HCT116 (cell line): ENCODE results near the gene GPR61. TPM values are rescaled to one million over a fixed set of nuclear protein-coding genes. Genes with fewer than 3 reads are reported as not detected.

Experiments
- ATAC-seq: fragments of 200-7000 bp; cut with Tn5 transposase; 2 replicates; pipeline ENCODE4 v1.9.1; 2020; ENCODE audit warnings: mild to moderate bottlenecking, moderate library complexity
- BruUV-seq: library from RNA; stranded (reverse); fragments of 400-500 nt; replicated peaks from 2 replicates; lab custom pipeline; 2021; lab: Mats Ljungman, UMichigan
- CTCF ChIA-PET: fragments of 300-600 bp; sonication (Branson Sonifier 250); formaldehyde crosslinking; loops from one replicate; lab custom pipeline; 2021; ENCODE audit warnings: antibody characterized with exemption; lab: Charles Lee
- POLR2A ChIA-PET: fragments of 300-600, 350-600 bp; sonication (Branson Sonifier 250); formaldehyde crosslinking; loops from one replicate; lab custom pipeline; 2021; ENCODE audit warnings: antibody characterized with exemption; lab: Charles Lee
- RAD21 ChIA-PET, 2 experiments: fragments of 300-600 bp; sonication (Branson Sonifier 250); formaldehyde crosslinking; loops; one replicate each; lab custom pipeline; 2023; ENCODE audit warnings: low total read pairs in 2 of 2; ENCODE audit not compliant: uncharacterized antibody in 2 of 2, unreplicated experiment in 2 of 2, low non-redundant PET in 1 of 2; lab: Charles Lee
- DNase-seq: peaks from one replicate; pipeline ENCODE4 v3.0.0-alpha.2; 2010; ENCODE audit warnings: low read depth, low spot score
- H2AFZ ChIP-seq: fragments of 200-600 bp; shearing (Covaris generic), sonication (generic); 2 replicates; pipeline ENCODE4 v1.6.1; 2017; ENCODE audit warnings: low read depth, mixed run types, mixed read lengths, antibody characterized with exemption, low read length; ENCODE audit not compliant: poor library complexity, severe bottlenecking
- H3K27ac ChIP-seq: 2 replicates; pipeline ENCODE4 v1.5.1; 2012; ENCODE audit warnings: low read depth, low read length
- H3K27me3 ChIP-seq: fragments of 200-600 bp; sonication (generic); 2 replicates; pipeline ENCODE4 v1.6.1; 2016; ENCODE audit warnings: mixed run types, low read length, mixed read lengths; ENCODE audit not compliant: insufficient read depth
- H3K36me3 ChIP-seq, 2 experiments: fragments of 200-500 bp in 1 of 2; fragments of 200-600 bp in 1 of 2; sonication (Bioruptor generic) in 1 of 2; sonication (generic) in 1 of 2; 2 replicates each; pipeline versions ENCODE4 v1.5.1 to v1.6.1; 2014 to 2016; ENCODE audit warnings: low read length in 2 of 2, inconsistent platforms in 1 of 2, mixed read lengths in 1 of 2, mixed run types in 1 of 2; ENCODE audit not compliant: insufficient read depth in 2 of 2, control insufficient read depth in 1 of 2
- H3K4me1 ChIP-seq, 2 experiments: fragments of 200-600 bp in 1 of 2; sonication (generic) in 1 of 2; 2 replicates each; pipeline versions ENCODE4 v1.5.1 to v1.6.1; 2012 to 2017; ENCODE audit warnings: low read length in 2 of 2, inconsistent platforms in 1 of 2, mild to moderate bottlenecking in 1 of 2, mixed read lengths in 1 of 2, mixed run types in 1 of 2, moderate library complexity in 1 of 2; ENCODE audit not compliant: insufficient read depth in 2 of 2, control insufficient read depth in 1 of 2
- H3K4me2 ChIP-seq: fragments of 200-600 bp; sonication (generic); 2 replicates; pipeline ENCODE4 v1.6.1; 2017; ENCODE audit warnings: mixed run types, low read length, mixed read lengths
- H3K4me3 ChIP-seq, 2 experiments: fragments of 200-600 bp in 1 of 2; sonication (generic) in 1 of 2; replicated peaks in 1 of 2; 2 replicates each; pipeline ENCODE4 v1.5.1; 2011 to 2016; ENCODE audit warnings: low read length in 2 of 2, control low read depth in 1 of 2, low read depth in 1 of 2, mild to moderate bottlenecking in 1 of 2, mixed read lengths in 1 of 2, mixed run types in 1 of 2
- H3K79me2 ChIP-seq: fragments of 200-600 bp; sonication (generic); 2 replicates; pipeline ENCODE4 v1.6.1; 2017; ENCODE audit warnings: mild to moderate bottlenecking, mixed run types, low read length, moderate library complexity, mixed read lengths; ENCODE audit not compliant: insufficient read depth
- H3K9ac ChIP-seq: fragments of 200-600 bp; sonication (generic); 2 replicates; pipeline ENCODE4 v1.6.1; 2016; ENCODE audit warnings: low read length, mixed read lengths
- H3K9me2 ChIP-seq: fragments of 200-600 bp; sonication (generic), shearing (Covaris generic); 2 replicates; pipeline ENCODE4 v1.6.1; 2017; ENCODE audit warnings: mixed run types, mild to moderate bottlenecking, moderate library complexity; ENCODE audit not compliant: insufficient read depth
- H3K9me3 ChIP-seq, 2 experiments: fragments of 200-500 bp in 1 of 2; fragments of 200-600 bp in 1 of 2; sonication (Bioruptor generic) in 1 of 2; sonication (generic) in 1 of 2; 2 replicates each; pipeline ENCODE4 v1.6.1; 2014 to 2017; ENCODE audit warnings: low read length in 2 of 2, mixed read lengths in 2 of 2, inconsistent platforms in 1 of 2, low read depth in 1 of 2, mild to moderate bottlenecking in 1 of 2, mixed run types in 1 of 2, moderate library complexity in 1 of 2; ENCODE audit not compliant: control insufficient read depth in 1 of 2, insufficient read depth in 1 of 2
- H4K20me1 ChIP-seq: fragments of 200-600 bp; sonication (generic), shearing (Covaris generic); 2 replicates; pipeline ENCODE4 v1.6.1; 2017; ENCODE audit warnings: mixed run types, mild to moderate bottlenecking, moderate library complexity; ENCODE audit not compliant: insufficient read depth
- ATF3 ChIP-seq: IDR thresholded peaks from 2 replicates; pipeline ENCODE4 v1.6.1; 2012
- EGR1 ChIP-seq: IDR thresholded peaks from 2 replicates; pipeline ENCODE4 v1.6.1; 2012; ENCODE audit warnings: low read depth
- EZH2 ChIP-seq: fragments of 200-600 bp; sonication (generic); IDR thresholded peaks from 2 replicates; pipeline ENCODE4 v1.6.1; 2017; ENCODE audit warnings: antibody characterized with exemption, mixed run types
- EZH2phosphoT487 ChIP-seq: fragments of 200-600 bp; IDR thresholded peaks from 2 replicates; pipeline ENCODE4 v1.6.1; 2018; ENCODE audit warnings: antibody characterized with exemption, borderline replicate concordance
- POLR2AphosphoS5 ChIP-seq: IDR thresholded peaks from 2 replicates; pipeline ENCODE4 v1.6.1; 2011; ENCODE audit warnings: mild to moderate bottlenecking, low read depth, low read length, moderate library complexity
- RAD21 ChIP-seq: IDR thresholded peaks from 2 replicates; pipeline ENCODE4 v1.6.1; 2012; ENCODE audit warnings: low read depth, mild to moderate bottlenecking
- SIN3A ChIP-seq: IDR thresholded peaks from 2 replicates; pipeline ENCODE4 v1.6.1; 2012; ENCODE audit warnings: low read depth
- SP1 ChIP-seq: IDR thresholded peaks from 2 replicates; pipeline ENCODE4 v1.6.1; 2012; ENCODE audit warnings: low read depth
- SRF ChIP-seq: IDR thresholded peaks from 2 replicates; pipeline ENCODE4 v1.6.1; 2012; ENCODE audit warnings: low read depth
- TCF7L2 ChIP-seq: IDR thresholded peaks from 2 replicates; pipeline ENCODE4 v1.7.0; 2011; ENCODE audit warnings: borderline replicate concordance, inconsistent platforms; ENCODE audit not compliant: insufficient read depth, insufficient read length; ENCODE audit errors: extremely low read depth
- ZBTB33 ChIP-seq: IDR thresholded peaks from 2 replicates; pipeline ENCODE4 v1.6.1; 2011; ENCODE audit warnings: mild to moderate bottlenecking, low read length, moderate library complexity; ENCODE audit not compliant: insufficient replicate concordance; ENCODE audit errors: extremely low read depth
- intact Hi-C: fragments of 100-400 bp; cut with micrococcal nuclease; formaldehyde crosslinking; loops from 2 replicates; pipeline ENCODE4 v1.10.0; 2022
- total RNA-seq: library from RNA; stranded (reverse); gene quantifications from one replicate; pipeline ENCODE4 v1.2.1, GENCODE V29; 2021; ENCODE audit not compliant: unreplicated experiment

GPR61 gene
- total RNA-seq, 1 experiment from 2014 or later = not detected

- DNase-seq (no peak), ATAC-seq (no peak)
- Histone ChIP-seq H3K79me2 (no peaks in the 10 kb centered on the region; the same call in 1 of the 2 replicates), H3K9ac (no peak overlapping the region), H3K4me3 (no peak overlapping the region), H3K4me1 (peaks cover 10 to 14% of the 10 kb centered on the region in 2 experiments; a peak in 2 of 4 replicates), H3K36me3 (0 out of 4 replicates have a peak, but pooled peaks cover 0 to 2% of the 10 kb centered on the region in 2 experiments), H3K9me2 (no peaks in the 10 kb centered on the region), H3K9me3 (no peaks in the 10 kb centered on the region), H2AFZ (no peak overlapping the region), H3K27ac (no peak overlapping the region), H3K4me2 (no peak overlapping the region), H3K27me3 (no peaks in the 10 kb centered on the region), H4K20me1 (no peaks in the 10 kb centered on the region)
- intact Hi-C loops = loop anchor here (1.0 kb wide), 1 partner anchor 41 kb away; no protein-coding TSS in a partner anchor
- no peak for TF ChIP-seq EZH2phosphoT487
- TF ChIP-seq TCF7L2 = no peak
- no peak for TF ChIP-seq SP1
- no peak for TF ChIP-seq POLR2AphosphoS5
- BruUV-seq = no TSS peak
- POLR2A ChIA-PET = interaction anchor here (1.1 kb wide), 1 partner anchor 40 kb away, joined by 3 read pairs; no protein-coding TSS in a partner anchor
- RAD21 ChIA-PET = interaction anchor here (1.6 to 1.8 kb wide), 2 partner anchors 41 kb away, joined by 5 to 17 read pairs; no protein-coding TSS in a partner anchor
- CTCF ChIA-PET = interaction anchor here (0.7 to 7.1 kb wide), 13 partner anchors 12 to 208 kb away, joined by 3 to 146 read pairs (median 4); partner anchors contain the start of genes GNAI3 and PSRC1
These were observed 48.8 kb upstream of the GPR61 start for GRCh38 chr1:109490934-109491302.

- Histone ChIP-seq H3K4me1 (peaks cover 10 to 14% of the 10 kb centered on the region in 2 experiments; a peak in 2 of 4 replicates), H3K4me2 (no peak overlapping the region), H3K27ac (no peak overlapping the region), H3K27me3 (no peaks in the 10 kb centered on the region), H3K79me2 (no peaks in the 10 kb centered on the region; the same call in 1 of the 2 replicates), H3K4me3 (no peak overlapping the region), H4K20me1 (no peaks in the 10 kb centered on the region), H2AFZ (no peak overlapping the region), H3K9ac (no peak overlapping the region), H3K9me3 (no peaks in the 10 kb centered on the region), H3K9me2 (no peaks in the 10 kb centered on the region), H3K36me3 (0 out of 4 replicates have a peak, but pooled peaks cover 0 to 4% of the 10 kb centered on the region in 2 experiments)
- BruUV-seq = no TSS peak
- ChIA-PET POLR2A (interaction anchor here (1.1 kb wide), 1 partner anchor 40 kb away, joined by 3 read pairs; no protein-coding TSS in a partner anchor), RAD21 (interaction anchor here in 1 of 2 experiments (1.6 kb wide), 1 partner anchor 41 kb away, joined by 5 read pairs; no protein-coding TSS in a partner anchor), CTCF (interaction anchor here (0.7 to 7.1 kb wide), 8 partner anchors 18 to 209 kb away, joined by 3 to 146 read pairs (median 4); partner anchors contain the start of genes GNAI3 and PSRC1)
- no peak for DNase-seq
- ATAC-seq = no peak
- intact Hi-C loops = no loop called here
- TF ChIP-seq ATF3 (no peak), SIN3A (no peak), POLR2AphosphoS5 (no peak), ZBTB33 (no peak), TCF7L2 (no peak), EGR1 (no peak), RAD21 (no peak), EZH2 (no peak), SRF (no peak)
These were observed 48.3 kb upstream of the GPR61 start for GRCh38 chr1:109491372-109491771.
